GM12892 (cell line): Measurements from ENCODE around the gene C1orf116.

ENCODE experiments used
- POLR2A ChIP-seq: IDR thresholded peaks from 2 replicates; pipeline ENCODE4 v1.6.1; 2011; ENCODE audit warnings: low read depth, low read length, control low read depth
- POLR2AphosphoS5 ChIP-seq: IDR thresholded peaks from 2 replicates; pipeline ENCODE4 v1.6.1; 2011; ENCODE audit warnings: low read depth, low read length, control low read depth
- TAF1 ChIP-seq: IDR thresholded peaks from 2 replicates; pipeline ENCODE4 v1.6.1; 2011; ENCODE audit warnings: low read depth, mild to moderate bottlenecking, control low read depth, low read length, borderline replicate concordance

- no peak for TF ChIP-seq POLR2A
- no peak for TF ChIP-seq POLR2AphosphoS5
- no peak for TF ChIP-seq TAF1
Measured at GRCh38 chr1:207073906-207074820, 41.6 kb upstream of the C1orf116 start.
